T47D (cell line): ENCODE data around the gene RNF157.
A peak's percentile ranks its signal among the peaks of the same experiment; 100 is the strongest.

Experiments
- DNase-seq, 2 experiments: peaks; one replicate each; pipeline versions ENCODE4 v3.0.0 to v3.0.0-alpha.2; 2011 to 2012; ENCODE audit warnings: low read depth in 1 of 2, low spot score in 1 of 2
- JUND ChIP-seq: IDR thresholded peaks from 2 replicates; pipeline ENCODE4 v1.6.1; 2012; ENCODE audit warnings: low read depth
- in situ Hi-C: cut with HindIII; loops from 2 replicates; pipeline ENCODE4 v1.10.0; 2016; ENCODE audit warnings: low sequenced_read_pairs, low pct_unique_long_range_greater_than_20kb

RNF157 gene

GRCh38 chr17:76176701-76177574 is 63.4 kb downstream of the RNF157 start:
- in situ Hi-C loops, result no loop called here
- DNase-seq, result no peak
- no peak for TF ChIP-seq JUND

DNA sequence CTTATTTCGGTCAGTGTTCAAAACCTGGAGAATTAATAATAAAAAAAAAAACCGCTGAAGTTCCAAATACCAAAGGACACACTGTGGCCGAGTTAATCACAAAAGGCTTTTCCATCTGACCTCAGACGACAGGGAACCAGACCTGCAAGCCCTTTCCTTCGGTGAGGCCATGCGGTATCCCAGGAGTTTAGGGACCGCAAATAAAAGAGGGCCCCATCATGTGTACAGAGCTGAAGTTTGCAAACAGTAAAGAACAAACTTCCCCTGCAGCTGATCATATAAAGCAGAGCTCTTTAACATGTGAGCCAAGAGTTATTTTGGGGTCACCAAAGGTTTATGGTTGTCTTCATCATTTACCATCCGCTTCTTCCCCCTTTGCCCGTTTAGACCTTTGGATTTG is 66.3 kb downstream of the RNF157 start:
- TF ChIP-seq JUND, result no peak
- in situ Hi-C loops, result no loop called here
- DNase-seq, result peak in 1 of 2 experiments; percentile 76

- in situ Hi-C loops, result no loop called here
- DNase-seq, result no peak
- no peak for TF ChIP-seq JUND
These were observed 66.8 kb downstream of the RNF157 start for GRCh38 chr17:76173474-76173873.

- no peak for DNase-seq
- in situ Hi-C loops, result no loop called here
- no peak for TF ChIP-seq JUND
These were observed 68.6 kb downstream of the RNF157 start for GRCh38 chr17:76171706-76172105.

- in situ Hi-C loops, result no loop called here
- no peak for DNase-seq
- TF ChIP-seq JUND, result no peak
These were observed 70.2 kb downstream of the RNF157 start for GRCh38 chr17:76170114-76170513.

DNA sequence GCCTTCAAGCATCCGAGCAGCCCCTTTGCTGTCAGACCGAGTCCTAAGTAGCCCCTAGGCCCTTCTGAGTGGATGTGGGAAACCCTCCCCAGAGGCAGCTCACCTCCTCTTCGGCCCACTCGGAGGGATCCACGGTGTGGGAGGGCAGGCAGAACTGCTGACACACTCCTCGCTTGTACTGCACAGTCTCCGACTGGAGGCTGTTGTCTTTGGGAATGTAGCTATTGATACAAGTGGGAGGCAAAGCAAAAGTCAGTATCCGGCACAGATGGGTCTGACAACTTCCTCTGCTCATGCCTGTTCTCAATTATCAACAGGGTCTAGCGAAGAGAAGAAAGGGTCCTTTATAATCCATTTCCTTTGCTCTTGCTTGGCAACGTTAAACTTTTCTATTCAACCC is 73.4 kb downstream of the RNF157 start:
- in situ Hi-C loops, result no loop called here
- no peak for TF ChIP-seq JUND
- no peak for DNase-seq

GRCh38 chr17:76166168-76166567 is 74.1 kb downstream of the RNF157 start:
- DNase-seq, result no peak
- TF ChIP-seq JUND, result no peak
- in situ Hi-C loops, result no loop called here

DNA sequence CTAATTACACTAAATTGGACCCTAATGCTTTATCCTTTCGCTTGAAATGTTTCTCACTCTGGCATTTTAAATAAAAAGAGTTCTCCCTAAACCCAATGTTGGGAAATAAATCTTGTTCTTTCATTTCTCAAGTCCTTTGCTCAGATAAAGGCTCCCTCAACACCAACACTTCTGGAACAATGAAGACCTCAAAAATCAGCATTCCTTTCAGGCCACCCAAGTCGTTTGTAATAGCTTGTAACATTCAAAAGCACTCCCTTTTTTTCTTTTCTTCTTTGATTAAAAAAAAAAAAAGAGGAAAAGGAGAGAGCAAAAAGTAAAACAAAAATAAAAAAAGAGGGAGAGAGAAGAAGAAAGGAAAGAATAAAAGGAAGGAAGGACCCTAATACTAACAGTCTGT is 76.0 kb downstream of the RNF157 start:
- in situ Hi-C loops, result no loop called here
- TF ChIP-seq JUND, result no peak
- DNase-seq, result no peak

DNA sequence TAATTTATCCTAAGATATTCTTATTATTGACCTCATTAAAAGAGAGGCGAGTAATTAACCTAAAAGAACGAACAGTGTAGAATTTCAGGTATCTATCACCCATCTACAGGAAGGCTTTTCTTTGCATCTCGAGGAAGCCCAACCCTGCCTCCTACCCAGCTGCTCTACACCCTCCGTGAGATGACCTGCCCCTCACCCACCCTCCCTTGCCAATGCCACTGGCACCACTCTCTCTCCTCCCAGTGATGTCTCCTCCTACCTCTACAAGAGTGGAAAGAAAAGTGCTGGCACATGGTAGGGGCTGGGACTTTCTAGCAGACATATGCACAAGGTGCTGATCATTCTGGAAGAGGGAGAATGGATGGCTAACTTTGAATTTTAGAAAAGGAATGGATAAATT is 76.4 kb downstream of the RNF157 start:
- in situ Hi-C loops, result no loop called here
- TF ChIP-seq JUND, result no peak
- no peak for DNase-seq

GRCh38 chr17:76161619-76162266 is 78.5 kb downstream of the RNF157 start:
- no peak for TF ChIP-seq JUND
- in situ Hi-C loops, result no loop called here
- no peak for DNase-seq

DNA sequence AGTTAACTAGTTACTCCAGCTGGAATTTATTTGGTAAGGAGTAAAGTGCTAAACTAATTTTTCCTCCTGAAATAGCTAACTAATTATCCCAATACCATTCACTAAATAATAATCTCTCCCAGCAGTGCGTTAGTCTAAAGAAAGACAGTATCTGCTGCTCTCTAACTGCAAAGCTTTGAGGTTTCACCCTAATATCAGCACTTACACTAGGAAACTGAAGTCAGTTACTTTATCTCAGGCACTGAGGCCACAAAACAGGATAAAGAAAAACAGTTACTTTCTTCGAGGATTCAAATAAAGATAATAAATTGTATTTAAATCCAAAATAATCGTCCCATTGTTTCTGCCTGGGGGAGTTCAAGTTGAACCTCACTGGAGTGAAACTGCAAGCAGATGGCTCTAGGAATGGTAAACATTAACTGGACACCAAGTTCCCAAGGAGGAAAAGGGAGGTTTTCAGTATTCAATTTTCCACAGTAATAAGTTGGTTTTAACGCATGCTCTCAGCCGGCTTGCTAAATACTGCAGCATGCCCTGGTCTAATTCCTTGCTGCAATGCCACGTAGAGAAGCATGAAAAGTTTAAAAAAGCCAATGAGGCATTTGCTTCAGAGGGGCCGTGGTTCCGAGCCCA is 79.3 kb downstream of the RNF157 start:
- in situ Hi-C loops, result no loop called here
- TF ChIP-seq JUND, result no peak
- DNase-seq, result no peak

- TF ChIP-seq JUND, result no peak
- in situ Hi-C loops, result no loop called here
- no peak for DNase-seq
These were observed 81.1 kb downstream of the RNF157 start for GRCh38 chr17:76159157-76159556.

GRCh38 chr17:76157759-76158158 is 82.5 kb downstream of the RNF157 start:
- DNase-seq, result no peak
- TF ChIP-seq JUND, result no peak
- in situ Hi-C loops, result no loop called here

DNA sequence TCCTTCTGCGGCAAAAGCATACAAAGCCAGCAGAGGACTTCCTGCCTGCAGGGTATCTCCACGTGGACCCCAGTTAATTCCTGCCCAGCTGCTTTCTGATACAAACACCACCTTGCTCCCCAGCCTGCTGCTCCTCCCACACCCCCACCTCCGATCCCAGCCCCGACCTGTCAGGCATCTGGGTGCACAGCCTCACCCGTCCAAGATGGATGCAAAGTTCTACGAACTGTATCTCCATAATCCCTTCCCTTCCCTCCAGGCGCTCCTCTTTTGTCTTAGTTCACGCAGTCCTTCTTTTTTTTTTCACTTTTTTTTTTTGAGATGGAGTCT is 83.7 kb downstream of the RNF157 start:
- in situ Hi-C loops, result no loop called here
- no peak for DNase-seq
- TF ChIP-seq JUND, result no peak
